HK-2 (cell line): ENCODE data around the gene MSMB.

Experiments
- DNase-seq: peaks from one replicate; pipeline ENCODE4 v3.0.0-alpha.2; 2018; ENCODE audit not compliant: unreplicated experiment

Gene MSMB

DNA sequence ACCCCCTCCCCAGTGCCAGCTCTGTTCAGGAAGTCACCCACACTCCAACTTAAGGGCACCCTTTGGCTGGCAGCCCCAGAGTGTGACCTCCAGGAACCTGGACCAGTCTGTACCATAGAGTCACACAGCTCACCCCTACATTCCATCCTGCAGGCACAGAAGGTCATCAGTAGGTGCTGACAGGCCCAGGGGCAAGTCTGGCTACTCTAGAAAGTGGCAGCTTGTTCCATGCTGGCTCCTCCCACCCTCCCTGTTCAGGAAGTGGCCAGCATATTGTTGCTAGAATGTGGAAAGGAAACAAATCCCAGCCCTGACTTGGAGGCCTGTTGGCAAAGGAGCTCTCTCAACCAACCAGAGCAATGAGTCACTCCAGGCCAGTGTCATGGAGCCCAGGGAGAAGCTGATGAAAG lies 12.5 kb downstream of the MSMB start:
- peak; percentile 58 for DNase-seq

DNA sequence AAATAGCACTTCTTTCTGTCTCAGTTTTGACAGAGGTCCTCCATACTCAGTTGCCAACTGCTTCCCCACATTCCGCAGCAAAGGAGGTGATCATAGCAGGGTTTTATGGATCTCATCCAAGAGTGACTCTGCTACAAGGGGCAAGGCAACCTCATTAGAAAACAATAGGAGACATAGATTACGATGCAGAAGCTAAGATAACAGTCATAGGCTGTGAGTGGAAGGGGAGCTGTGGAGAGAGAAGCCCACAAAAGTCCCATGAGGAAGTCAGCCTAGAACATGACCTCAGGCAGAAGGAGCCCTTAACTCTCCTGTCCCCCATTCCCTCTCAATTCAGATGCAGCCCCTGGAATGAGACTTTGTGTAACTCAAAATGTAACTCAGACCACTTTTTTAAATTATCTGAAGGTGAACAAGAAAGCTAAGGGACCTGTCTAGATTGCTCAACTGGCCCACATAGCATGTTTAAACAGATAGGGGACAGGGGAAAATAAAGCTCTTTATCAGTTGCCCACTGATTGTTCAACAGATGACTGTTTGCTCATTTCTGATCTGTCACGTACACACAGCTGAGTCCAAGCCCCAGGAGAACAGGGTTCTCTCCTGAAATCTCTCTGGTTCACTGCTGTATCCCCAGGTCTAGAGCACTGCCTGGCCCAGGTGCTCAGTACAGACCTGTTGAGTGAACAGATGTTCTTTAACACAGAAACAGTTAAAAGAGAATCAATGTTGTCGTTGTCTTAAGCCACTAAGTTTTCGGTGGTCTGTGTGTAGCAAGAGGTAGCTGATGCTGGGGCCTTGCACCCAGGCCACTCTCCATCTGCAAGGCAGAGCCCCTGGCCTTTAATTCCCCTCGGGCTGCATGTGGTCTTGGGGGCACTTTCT lies 14.2 kb downstream of the MSMB start:
- no peak for DNase-seq

DNA sequence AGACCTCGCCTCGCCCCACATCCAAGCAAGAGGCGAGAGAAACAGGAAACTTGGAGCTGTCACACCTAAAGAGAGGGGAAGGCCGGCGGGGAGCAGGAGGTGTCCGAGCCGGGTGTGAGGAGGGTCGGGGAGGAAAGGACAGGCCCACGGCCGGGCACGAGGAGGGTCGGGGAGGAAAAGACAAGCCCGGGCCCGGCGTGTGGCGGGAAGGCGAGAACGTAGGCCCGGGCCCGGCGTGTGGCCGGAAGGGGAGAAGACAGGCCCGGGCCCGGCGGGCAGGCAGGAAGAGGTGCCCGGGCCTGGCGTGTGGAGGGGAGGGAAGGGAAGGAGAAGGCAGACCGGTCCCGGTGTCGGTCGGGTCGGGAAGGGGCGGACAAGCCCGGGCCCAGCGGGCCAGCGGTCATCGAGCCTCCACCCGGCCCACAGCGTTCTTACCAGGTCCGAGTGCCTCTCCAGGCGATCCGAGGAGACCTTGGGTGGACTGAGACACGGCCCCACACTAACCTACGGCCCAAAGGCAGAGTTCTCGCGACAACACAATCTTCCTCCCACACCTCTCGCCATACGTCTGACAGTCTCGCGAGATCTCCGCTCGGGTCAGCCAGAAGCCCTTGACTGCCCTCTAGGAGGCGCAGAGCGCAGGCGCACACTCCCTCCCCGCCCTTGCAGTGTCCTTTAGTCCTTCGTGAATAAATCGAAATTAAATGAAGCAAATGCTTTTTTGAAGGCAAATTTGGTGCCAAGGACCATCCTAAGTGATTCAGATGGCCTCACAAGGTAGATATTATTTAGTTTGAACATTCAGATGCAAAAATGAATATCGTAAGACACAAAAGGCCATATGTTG lies 15.8 kb downstream of the MSMB start, which contains the start of gene NCOA4:
NCOA4 (minus strand) TSS at position 533 of the 847 bp plus-strand sequence. CDS start 13,943 bp downstream, outside the sequence.
- peak; percentile 98 for DNase-seq

DNA sequence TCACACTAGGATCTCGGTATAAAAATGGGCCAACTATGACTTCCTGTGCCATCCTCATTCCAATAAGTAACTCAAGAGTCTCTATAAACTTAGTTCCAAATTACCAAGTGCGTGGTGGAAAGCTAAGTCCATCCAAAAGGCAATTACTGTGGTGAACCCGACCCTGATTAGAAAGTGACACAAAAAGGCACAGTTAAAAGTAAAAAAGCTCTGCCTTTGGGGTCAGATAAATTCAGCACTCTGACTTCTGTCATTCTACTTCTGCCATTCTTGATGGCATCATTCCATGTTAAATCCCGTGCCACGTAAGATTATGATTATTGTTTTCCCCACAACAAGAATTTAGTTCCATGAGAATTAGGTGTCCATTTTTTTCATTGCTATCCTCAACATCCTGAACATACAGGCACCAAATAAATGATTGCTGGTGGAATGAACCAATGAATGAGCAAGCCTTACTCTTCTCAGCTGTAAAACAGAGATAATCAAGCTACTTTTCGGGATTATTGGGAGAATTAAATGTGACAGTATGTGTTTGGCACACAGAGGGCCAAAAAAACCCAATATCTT lies 16.5 kb downstream of the MSMB start:
- no peak for DNase-seq

DNA sequence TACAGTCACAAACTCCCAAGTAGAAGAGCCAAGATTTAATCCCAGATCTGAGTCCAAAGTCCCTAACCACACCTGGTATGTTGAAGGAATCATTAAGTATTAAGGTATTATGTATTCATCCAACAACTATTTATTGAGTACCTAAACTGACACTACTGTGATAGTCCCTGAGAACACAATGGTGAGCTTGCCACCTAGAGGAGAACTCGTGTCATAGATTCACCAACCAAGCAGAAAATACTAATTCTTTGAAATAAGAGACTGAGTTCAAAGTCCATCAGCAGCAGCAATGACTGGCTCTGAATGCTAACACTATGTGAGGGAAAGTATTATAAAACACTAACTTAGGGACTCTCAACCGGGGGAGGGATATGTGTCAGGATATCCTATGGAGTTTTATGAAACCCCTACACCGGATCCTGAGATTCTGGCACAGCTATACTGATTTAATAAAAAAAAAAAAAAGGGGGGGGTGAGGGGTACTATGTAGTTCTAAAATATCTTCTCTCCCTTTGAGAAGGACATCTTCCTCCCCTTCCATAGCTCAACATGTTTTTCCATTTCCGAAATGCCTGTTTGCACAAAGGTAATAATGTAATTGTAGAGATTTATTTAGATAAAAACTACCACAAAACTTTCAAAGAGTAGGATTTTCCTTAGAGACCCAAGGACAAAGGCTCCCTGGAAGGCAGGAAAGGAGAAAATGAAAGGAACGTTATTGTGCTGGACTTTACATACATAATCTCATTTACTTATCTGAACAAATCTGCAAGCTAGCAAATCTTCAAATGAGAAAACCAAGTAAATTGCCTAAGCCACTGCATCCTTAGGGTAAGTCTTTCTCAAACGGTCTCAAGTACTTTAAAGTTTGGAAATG lies 17.2 kb downstream of the MSMB start:
- DNase-seq, result peak; percentile 30

DNA sequence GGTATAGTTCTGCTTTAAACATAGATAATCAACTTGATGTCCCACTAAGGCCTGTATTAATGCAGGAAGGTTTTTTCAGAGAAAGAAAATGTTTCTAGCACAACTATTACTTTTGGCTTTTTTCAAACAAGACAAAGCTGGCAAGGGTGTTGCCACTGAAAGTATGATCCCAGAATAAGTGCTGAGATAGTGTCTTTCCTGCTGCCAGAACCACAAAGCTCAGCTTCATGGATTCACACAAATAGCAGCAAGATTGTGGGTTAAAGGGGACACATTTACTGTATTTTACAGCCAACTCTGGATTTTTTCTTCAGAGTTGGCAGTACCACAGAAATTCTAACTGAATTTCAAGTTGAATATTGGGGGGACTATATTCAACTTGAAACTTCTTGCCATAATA lies 20.0 kb downstream of the MSMB start:
- no peak for DNase-seq

DNA sequence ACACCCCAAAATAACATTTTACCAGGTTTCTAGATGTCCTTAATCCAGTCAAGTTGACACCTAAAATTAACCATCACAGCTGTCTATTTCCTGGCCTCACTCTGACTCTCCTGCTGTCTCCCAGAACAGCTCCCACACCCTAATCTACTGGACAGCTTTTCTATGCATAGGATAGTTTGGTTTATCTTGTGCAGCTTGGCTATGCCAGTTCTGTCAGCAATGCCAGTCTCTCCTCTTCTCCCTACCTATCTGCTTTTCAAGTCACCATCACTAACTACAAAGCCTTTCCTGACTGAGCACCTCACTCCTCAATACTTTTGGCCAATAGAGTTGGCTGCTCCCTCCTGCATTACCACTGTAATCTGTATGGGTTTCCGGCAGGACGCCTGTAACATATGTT lies 20.7 kb downstream of the MSMB start:
- DNase-seq, result no peak

DNA sequence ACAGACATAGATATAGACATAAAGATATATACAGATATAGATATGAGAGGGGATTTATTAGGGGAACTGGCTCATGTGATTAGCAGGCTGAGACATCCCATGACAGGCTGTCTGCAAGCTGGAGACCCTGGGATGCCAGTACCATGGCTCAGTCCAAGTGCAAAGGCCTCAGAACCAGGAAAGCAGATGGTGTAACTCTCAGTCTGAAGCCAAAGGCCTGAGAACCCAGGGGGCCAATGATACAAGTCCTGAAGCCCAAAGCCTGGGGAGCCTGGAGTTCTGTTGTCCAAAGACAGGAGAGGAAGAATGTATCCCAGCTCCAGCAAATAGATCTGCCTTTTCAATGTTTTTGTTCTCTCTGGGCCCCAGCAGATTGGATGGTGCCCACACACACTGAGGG lies 21.1 kb downstream of the MSMB start:
- no peak for DNase-seq

DNA sequence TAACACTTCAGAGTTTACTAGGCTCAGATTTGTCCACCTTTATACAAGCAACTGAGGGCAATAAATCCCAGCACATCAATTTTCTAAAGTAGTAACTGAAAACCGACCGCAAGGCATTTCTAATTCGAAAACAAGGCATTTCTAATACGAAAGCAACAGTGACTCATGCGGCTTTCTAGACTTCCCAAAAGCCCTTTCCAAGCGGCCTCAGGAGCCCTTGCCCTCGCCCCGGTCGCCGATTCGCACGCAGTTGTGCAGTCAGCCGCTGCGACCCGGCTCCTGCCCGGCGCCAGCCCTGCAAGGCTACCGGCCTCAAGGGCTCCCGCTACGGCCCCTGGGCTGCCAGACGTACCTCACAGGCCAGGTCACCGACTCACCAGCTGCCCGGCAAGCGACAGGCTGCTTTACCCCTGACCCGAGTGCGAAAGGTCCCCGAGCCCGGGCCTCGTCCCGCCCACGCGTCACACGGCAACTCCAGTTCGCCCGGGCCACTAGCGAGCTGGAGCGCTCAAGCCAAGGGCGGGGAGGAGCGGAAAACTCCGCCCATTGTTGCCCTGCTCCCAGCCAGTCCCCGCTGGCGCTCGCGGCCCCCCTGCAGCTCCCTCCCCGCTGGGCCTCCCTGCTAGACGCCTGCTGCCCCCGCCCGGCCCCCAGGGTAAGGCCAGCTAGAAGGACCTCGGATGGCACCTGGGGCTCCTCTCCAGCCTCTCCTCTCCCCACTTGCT lies 22.9 kb downstream of the MSMB start:
- DNase-seq, result peak; percentile 98

DNA sequence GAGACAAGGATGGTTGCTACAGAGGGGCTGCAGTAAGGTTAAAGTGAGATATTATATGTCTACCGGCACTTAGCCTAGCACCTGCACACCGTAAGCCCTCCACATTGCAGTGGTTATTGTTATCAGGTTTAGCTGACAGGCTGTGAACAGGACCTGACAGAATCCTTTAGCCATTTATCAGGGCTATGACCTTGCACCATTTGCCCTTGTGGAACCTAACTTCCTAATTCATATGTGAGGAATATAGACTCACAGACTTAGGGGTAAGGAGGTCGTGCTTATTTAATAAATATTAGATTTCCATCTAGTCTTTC lies 25.8 kb downstream of the MSMB start:
- no peak for DNase-seq

DNA sequence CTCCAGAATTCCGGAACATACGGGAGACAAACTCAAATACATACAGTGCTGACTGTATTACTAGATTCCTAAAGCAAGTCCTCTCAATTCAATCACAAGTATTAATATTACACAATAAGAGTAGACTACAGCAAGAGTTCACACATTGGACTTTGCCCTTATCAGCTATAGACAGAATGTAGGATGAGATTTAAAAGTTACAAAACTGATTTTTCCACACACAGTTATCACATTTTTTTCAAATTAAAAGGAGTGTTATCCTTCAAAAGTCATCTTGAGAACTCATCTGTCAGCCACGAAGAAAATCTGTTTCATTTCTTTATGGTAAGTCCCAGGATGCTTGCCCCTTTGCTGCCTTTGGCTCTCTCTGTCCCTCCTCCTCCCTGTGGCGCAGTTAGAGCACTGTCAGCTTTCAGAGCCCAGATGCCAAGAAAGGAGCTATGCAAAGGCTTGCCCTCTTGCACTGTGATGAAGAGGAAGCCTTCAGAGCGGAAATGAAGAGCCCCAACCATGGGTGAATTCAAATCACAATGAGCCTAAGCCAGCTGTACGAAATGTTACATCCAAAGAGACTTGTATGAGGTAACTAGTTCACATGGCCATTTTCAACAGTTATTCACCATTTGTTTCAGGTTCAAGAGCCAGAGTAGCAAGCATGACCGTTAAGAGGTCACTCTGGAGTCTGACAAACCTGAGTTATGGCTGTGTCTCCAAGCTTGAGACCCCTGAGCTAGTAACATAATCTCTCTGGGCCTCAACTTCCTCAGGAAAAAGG lies 26.3 kb downstream of the MSMB start:
- DNase-seq, result no peak

DNA sequence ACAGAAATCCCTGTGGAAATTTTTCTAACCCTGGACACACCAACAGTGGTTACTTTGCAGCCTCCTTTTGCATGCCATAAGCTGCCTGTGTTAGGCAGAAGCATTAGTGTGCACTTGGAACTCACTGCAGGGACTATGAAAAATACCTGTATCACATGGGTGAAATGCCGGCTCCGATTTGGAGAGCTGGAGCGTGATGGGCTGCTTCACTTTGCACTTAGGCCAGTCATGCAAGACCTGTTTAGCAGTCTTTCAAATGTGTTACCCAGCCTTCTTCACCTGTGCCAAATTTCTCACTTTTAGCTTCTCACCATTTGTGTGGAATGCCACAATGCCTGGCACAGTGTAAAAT lies 26.9 kb downstream of the MSMB start:
- DNase-seq, result no peak

DNA sequence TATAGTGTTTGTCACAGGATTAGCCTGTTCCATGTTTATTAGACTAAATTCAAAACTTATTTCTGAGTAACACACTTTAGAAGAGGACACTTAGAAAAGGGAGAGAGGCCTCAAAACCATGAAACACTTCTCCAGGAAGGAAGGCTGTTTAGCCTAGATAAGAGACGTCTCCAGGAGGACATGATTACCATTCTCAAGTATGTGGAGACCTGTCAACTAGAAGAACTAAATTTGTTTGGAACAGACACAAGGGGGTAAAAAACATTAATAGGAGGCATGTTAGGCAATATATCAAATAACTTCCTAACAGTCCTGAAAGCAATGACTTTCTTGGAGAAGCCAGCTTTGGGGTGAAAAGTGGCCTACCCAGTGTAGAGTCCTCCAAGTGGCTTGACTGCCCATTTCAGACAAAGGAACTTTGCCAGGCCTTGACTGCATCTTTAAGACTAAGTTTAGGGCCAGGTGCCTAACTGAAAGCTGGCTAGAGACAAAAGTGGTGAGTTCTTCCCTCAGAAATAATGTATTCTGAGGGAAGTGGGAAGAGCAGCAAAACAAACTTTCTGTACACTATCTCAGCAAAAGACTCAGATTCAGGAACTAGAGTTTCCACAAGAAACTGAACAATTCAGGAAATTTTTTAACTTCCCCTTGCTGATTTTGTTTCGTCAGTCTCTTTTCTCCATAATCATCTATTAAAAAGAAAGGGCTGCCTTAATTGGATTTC lies 27.5 kb downstream of the MSMB start:
- DNase-seq, result no peak

DNA sequence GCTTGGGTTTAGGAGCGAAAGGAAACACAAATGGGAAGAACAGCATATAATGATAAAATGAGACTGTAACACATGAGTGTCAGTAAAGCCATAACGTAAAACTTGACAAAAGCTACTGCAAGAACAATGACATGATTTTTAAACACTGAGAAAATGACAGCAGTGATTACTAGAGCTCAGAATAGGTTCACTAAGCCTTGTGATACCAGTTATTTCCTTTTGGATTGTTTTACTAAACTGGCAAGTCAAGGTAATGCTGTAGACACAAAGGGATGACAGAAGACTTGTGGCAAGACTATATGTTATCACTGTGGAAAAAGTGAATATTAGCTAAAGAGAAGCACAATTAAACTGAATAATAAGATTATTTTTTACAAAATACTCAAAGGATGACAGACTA lies 28.3 kb downstream of the MSMB start:
- DNase-seq, result no peak

DNA sequence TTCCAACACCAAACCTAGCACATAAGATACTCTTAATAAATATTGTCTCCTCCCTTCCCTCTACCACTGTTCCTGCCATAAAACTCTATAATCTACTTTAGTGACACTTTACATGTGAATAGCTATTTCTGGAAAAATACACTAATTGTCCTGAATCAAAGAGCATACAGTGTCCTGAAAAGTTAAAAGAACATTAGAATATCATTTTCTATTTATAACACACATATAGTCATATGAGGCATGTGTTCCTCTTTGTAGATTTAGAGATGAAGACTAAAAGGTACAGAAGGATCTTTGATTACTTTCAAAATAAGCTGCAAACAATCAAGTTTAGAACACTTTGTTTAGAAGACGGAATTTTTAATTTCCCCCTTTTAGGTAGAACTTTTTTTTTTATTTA lies 29.3 kb downstream of the MSMB start:
- no peak for DNase-seq

DNA sequence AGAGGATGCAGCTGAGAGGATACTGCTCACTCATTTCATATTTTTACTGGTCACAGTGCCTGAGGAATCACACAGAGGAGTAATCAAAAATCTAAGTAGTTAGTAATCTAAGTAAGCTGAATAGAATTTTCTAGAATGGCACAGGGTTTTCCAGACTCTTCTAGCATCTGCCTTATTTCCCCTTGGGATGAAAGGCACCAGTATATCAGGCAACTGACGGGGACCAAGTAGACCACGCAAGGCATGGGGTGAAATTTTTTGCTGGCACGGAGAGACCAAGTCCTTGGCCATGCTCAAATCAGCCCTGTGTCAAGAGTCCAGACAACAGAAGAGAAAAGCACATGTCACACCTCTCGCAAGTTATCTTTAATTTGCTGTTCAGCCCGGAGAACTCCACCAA lies 29.9 kb downstream of the MSMB start:
- DNase-seq, result no peak

DNA sequence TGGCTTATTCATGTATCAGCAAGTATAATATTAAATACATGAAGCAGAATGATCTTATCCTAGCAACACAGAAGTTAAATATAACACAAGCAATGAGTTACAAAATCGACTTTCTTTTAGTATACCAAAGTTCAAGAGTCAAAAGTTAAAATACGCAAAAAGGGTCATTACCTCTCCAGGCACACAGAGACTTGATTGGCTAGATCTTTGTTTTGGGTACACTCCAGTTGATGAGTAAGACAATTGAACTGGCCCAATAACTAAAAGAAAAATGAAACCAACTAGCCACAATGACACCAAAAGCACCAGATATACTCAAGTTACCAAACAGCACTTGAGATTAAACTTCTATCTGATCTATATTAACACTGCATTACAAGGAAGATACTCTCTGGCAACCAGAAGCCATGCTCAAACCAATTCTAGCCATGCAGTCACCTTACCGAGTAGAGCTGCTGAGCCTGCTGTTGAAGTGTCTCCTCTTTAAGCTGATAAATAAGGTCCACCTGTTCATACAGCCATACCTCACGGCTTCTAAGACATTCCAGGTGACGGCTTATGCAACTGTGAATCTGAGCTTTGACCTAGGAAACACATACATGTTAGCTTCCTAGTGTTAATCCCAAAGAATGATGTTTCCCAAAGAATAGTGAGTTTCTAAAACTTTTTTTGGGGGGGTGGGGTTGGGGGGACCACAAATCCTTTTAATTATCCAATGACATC lies 31.2 kb downstream of the MSMB start:
- DNase-seq, result no peak

DNA sequence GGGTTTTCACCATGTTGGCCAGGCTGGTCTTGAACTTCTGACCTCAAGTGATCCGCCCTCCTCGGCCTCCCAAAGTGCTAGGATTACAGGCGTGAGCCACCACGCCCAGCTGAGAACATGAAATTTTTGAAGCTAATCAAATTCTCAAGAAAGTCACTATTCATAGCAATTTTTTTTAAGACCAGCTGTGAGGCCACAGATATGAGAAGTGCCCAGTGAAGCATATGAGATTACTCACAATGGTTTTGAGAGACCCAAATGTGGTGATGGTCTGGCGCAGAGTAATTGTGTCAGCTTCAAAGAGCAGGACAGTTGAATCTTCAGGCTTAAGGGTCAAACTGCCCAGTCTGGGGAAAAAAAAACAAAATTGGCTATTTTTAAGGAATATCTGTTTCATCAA lies 31.9 kb downstream of the MSMB start:
- DNase-seq, result no peak

DNA sequence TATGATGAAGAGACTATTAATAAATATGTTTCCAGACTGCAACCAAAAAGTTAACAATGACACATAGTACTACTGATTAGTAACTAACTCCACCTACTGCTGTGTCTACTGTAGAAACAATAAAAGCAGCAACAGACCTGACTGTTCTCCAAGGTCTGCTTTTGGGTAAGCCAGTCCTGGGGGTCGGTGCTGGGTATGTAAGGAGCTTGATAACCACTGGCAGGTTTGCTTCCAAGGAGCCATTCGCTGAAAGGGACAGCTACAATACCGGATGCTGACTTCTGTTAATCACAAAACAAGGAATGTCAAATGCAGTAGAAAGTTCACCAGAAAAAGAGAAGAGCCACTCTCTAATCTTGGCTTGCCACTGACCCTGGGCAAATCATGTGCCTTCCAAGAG lies 33.3 kb downstream of the MSMB start:
- no peak for DNase-seq
